Colonic mucosa (tissue), 4 donors: ENCODE measurements around the gene RBM39. TPM values are rescaled to one million over a fixed set of nuclear protein-coding genes. Genes with fewer than 3 reads are reported as not detected.
"Not testable (repeated sequence)": the region's sequence is repeated elsewhere in the genome, so short reads cannot be mapped to it uniquely, and the experiment has no call there.

Experiments
- DNase-seq: peaks from one replicate; pipeline ENCODE4 v3.0.0-alpha.2; 2020
- H3K27ac ChIP-seq: fragments of 200-600 bp; one replicate; pipeline ENCODE4 v1.8.0; 2021
- H3K27me3 ChIP-seq: fragments of 200-600 bp; one replicate; pipeline ENCODE4 v1.8.0; 2021
- H3K36me3 ChIP-seq: fragments of 200-600 bp; one replicate; pipeline ENCODE4 v1.8.0; 2021
- H3K4me1 ChIP-seq: fragments of 200-600 bp; one replicate; pipeline ENCODE4 v1.8.0; 2021; ENCODE audit warnings: mild to moderate bottlenecking
- H3K4me3 ChIP-seq: fragments of 200-600 bp; one replicate; pipeline ENCODE4 v1.8.0; 2021
- H3K9ac ChIP-seq, 2 donors: one replicate each; pipeline ENCODE4 v1.7.0; 2013; ENCODE audit warnings: control low read depth in 2 of 2, low read depth in 2 of 2, low read length in 2 of 2
- H3K9me3 ChIP-seq: fragments of 200-600 bp; one replicate; pipeline ENCODE4 v1.8.0; 2021
- CTCF ChIP-seq: fragments of 200-600 bp; IDR thresholded peaks from one replicate; pipeline ENCODE4 v1.8.0; 2022; ENCODE audit warnings: antibody characterized with exemption, mild to moderate bottlenecking
- intact Hi-C: fragments of 100-400 bp; cut with DNase I; formaldehyde crosslinking; loops from one replicate; pipeline ENCODE4 v1.14.1; 2022
- total RNA-seq, 2 donors: library from RNA; stranded (reverse); fragmentation: NEBNext Ultra II Directional in 1 of 2; extraction: Animal tissue kit (Norgen Biotek cat#: 25700) in 1 of 2; gene quantifications; one replicate each; pipeline ENCODE4 v1.2.1, GENCODE V29; 2021
- donor health status: healthy.
- donor health status: DM: no; HTN: no; CAD: no.
- donor health status: DM: no; HTN: no; CAD: no.

Gene RBM39
- total RNA-seq, 2 donors from 2014 or later: 228 to 248 TPM

DNA sequence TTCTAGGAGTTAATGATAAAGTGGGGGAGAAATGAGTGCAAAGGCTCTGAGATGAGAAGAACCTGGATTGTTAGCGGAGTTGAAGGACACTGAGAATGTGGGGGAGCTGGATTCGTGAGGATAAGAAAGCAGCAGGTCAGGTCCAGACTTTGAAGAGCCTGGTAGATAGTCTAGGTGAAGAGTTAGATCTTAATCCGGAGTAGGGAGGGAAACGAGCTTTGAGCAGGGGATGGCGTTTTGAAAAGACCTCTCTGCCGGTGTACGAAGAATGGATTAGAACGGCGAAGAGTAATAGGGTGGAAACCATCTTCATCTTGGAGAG lies 29.3 kb upstream of the RBM39 start:
- no peaks in the 10 kb centered on the region for H3K27me3 ChIP-seq
- TF ChIP-seq CTCF: no peak
- H3K36me3 ChIP-seq: no peaks in the 10 kb centered on the region
- H3K9me3 ChIP-seq: no peaks in the 10 kb centered on the region
- H3K4me3 ChIP-seq: no peak overlapping the region
- no peak for DNase-seq
- peaks cover 6% of the 10 kb centered on the region for H3K4me1 ChIP-seq
- peak overlapping the region; percentile 57 for H3K27ac ChIP-seq
- peak overlapping the region in 1 of 2 donors; percentile 28 for H3K9ac ChIP-seq
- intact Hi-C loops: no loop called here

DNA sequence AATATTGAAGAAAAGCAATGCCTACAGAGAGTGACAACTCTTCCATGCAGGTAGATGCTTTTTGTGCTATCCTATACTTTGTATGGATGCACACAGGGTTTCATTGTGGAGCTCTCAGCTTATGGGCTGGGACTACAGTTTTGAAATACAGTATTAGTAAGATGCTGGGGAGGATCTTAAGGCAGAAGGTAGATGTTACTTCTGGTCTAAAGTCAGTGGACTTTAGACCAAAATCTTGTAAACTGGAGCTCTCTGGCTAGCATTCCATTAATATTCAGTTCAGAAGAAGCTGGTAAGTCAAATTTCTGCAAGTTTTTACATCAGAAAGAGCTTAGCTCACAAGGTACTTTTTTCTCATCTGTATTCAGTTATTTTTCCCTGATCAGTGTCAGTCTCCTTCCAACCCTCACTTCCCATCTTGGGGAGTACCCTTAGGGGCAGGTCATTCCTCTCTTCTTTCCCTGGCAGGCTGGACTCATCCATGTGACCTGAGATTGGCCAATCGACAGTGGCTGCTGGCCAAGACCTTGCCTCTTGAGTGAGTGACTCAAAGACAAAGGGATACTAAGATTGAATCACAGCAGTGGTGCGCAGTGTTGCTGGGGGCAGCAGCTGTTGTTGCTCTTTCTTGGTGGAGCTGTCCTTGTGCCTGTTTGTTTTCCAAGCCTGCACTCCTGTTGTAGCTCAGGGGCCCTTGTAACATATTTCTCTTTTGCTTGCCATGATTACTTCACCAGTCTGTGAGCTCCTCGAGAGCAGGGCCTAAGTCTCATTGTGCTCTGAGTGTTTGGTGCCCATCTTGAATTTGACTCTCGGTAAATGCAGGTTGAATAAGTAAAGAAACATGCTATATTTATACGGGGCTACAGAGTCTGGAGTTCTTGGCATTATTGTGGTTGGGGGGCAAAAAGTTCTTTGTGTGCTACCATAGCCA lies 26.9 kb upstream of the RBM39 start:
- H3K27ac ChIP-seq: peak overlapping the region; percentile 72
- H3K9ac ChIP-seq: peak overlapping the region in 1 of 2 donors; percentile 0
- DNase-seq: peak; percentile 85
- no peak for TF ChIP-seq CTCF
- H3K36me3 ChIP-seq: no peaks in the 10 kb centered on the region
- H3K4me3 ChIP-seq: no peak overlapping the region
- H3K4me1 ChIP-seq: peaks cover 6% of the 10 kb centered on the region
- H3K27me3 ChIP-seq: no peaks in the 10 kb centered on the region
- no peaks in the 10 kb centered on the region for H3K9me3 ChIP-seq
- intact Hi-C loops: no loop called here

- H3K9ac ChIP-seq: peak overlapping the region in 1 of 2 donors; percentile 32
- no peak for TF ChIP-seq CTCF
- H3K9me3 ChIP-seq: no peaks in the 10 kb centered on the region
- intact Hi-C loops: no loop called here
- H3K4me3 ChIP-seq: no peak overlapping the region
- H3K36me3 ChIP-seq: no peaks in the 10 kb centered on the region
- H3K27me3 ChIP-seq: no peaks in the 10 kb centered on the region
- peak; percentile 60 for DNase-seq
- peak overlapping the region; percentile 72 for H3K27ac ChIP-seq
- H3K4me1 ChIP-seq: peaks cover 6% of the 10 kb centered on the region
These were observed 25.8 kb upstream of the RBM39 start for GRCh38 chr20:35767683-35768481.

DNA sequence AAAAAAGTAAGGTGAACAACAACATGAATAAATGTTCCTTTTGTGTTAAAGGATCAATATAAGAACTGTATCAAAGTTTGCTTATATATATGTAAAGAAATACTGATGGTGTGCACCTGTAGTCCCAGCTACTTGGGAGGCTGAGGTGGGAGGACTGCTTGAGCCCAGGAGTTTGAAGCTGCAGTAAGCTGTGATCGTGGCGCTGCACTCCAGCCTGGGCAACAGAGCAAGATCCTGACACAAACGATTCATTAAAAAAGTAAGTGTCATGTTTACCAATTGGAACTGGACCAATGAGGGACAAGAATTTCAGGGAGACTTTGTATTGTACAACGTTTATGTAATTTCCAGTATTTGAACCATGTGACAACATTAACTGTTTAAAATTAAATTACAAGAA lies 24.8 kb upstream of the RBM39 start:
- TF ChIP-seq CTCF: no peak
- intact Hi-C loops: no loop called here
- no peak overlapping the region for H3K9ac ChIP-seq
- H3K4me1 ChIP-seq: peaks cover 6% of the 10 kb centered on the region
- peak overlapping the region; percentile 72 for H3K27ac ChIP-seq
- H3K27me3 ChIP-seq: no peaks in the 10 kb centered on the region
- DNase-seq: no peak
- no peaks in the 10 kb centered on the region for H3K36me3 ChIP-seq
- no peaks in the 10 kb centered on the region for H3K9me3 ChIP-seq
- H3K4me3 ChIP-seq: no peak overlapping the region

- H3K36me3 ChIP-seq, H3K4me1 ChIP-seq, H3K27ac ChIP-seq, H3K9ac ChIP-seq, H3K4me3 ChIP-seq, intact Hi-C loops, H3K27me3 ChIP-seq, H3K9me3 ChIP-seq, DNase-seq: not testable (repeated sequence)
These were observed 22.9 kb upstream of the RBM39 start for GRCh38 chr20:35764936-35765335.
